ENCODE measurements around the gene NDUFAF8.
A peak's percentile ranks its signal among the peaks of the same experiment; 100 is the strongest.

NDUFAF8 gene

DNA sequence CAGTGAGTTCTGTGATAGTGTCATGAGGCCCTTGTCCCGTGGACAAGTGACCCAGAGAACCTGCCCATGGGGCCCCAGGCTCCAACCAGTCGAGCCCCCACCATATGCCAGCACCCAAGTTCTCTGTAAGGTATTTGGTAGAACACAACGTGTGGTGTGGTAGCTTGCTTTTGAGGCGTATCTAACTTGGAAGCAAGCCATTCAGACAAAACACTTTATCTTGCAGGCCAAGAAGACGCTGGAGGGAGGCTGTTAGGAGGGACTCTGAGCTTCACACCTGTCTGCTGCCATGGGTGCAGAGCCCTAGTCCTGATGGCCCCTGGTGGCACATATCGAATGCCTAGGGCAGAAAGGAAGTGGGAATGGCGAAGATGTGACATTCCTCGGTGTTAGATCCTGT lies 1.6 kb downstream of the NDUFAF8 start:
- DNase-seq (ENCODE audit: low read depth): no peak

DNA sequence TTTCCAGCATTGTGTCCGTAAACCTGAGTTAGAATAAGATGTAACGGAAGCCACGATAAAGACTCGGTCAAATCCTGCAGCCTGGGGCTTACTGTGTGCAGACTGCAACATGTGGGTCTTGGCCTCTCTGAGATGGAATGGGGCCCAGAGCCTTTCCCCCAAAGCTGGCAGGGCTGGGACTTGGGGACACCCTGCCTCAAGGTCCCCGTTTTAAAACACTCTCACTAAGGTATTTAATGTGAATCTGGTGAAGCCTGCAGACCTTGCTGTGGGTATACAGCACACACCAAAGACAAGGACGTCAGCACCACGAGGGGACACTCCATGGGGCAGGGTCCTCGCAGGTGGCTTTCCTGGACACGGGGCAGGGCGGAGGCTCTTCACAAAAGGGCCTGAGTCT lies 2.1 kb downstream of the NDUFAF8 start:
- no peak for DNase-seq (ENCODE audit: low read depth)

DNA sequence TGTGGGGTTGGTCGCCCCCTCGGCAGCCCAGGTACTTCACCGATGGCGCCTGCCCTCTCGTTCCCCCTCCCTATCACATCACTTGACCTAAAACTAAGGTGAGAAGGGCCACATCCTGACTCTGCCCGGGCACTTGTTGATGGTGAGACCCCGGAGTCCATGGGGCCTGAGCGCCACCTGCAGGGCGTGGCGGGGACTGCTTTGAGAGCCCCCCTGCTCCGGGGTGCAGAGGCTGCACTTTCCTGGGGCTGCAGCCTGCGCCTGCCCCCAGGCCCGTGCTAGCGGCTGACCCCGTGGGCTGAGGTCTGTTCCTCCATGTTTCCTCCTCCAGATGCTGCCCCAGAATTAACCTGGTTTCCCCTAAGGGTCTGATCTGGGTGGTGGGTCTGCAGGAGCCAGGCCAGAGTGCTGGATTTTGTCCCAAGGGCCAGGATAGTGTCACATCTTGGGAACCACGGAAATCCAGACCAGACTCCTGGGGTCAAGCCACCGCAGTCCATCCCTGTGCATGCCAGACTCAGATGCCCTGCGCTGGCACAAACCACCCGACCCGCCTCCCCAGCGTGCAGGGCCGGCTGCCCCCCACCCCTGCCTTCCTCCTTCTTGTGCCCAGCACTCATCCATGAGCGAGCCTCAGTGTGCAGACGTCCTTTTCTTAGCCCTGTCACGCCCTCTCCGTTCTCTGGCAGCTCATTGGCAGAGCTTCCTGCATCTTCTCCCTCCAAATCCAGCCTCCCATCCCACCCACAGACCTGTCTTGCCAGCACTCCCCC lies 2.7 kb downstream of the NDUFAF8 start:
- peak; percentile 39 for DNase-seq (ENCODE audit: low read depth)

GRCh38 chr17:81242421-81243332 lies 3.6 kb downstream of the NDUFAF8 start:
- DNase-seq (ENCODE audit: low read depth): no peak

GRCh38 chr17:81243333-81243664 lies 4.2 kb downstream of the NDUFAF8 start:
- DNase-seq (ENCODE audit: low read depth): no peak

DNA sequence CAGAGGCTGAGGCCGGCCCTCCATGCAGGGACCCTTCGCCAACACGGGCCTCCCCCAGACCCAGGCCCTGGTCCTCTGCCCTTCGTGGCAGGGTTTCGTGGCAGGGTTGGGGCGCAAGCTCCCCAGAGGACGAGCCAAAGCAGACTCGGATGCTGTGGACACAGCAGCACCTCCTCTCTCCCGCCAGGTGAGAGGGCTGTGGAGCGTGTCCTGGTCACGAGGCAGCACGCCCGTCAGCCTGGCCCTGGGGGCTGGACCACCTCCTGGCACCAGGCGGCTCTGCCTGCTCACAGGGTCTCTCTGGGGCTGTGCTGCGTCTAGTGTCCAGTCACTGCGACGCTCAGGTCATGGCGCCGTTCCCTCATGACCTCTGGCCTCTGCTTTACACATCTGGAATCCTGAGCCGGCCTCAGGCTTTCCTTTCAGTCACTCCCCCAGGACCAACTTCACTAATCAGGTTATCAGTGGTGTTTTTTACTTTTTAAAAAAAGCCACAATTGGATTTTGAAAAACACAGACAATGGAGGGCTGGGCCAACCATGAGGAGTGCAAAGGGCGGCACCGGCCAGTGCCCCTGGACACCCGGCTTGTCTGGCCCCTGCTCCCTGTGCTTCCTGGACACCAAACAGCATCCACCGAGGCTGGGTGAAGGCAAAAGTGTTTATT lies 5.4 kb downstream of the NDUFAF8 start:
- no peak for DNase-seq (ENCODE audit: low read depth)

DNA sequence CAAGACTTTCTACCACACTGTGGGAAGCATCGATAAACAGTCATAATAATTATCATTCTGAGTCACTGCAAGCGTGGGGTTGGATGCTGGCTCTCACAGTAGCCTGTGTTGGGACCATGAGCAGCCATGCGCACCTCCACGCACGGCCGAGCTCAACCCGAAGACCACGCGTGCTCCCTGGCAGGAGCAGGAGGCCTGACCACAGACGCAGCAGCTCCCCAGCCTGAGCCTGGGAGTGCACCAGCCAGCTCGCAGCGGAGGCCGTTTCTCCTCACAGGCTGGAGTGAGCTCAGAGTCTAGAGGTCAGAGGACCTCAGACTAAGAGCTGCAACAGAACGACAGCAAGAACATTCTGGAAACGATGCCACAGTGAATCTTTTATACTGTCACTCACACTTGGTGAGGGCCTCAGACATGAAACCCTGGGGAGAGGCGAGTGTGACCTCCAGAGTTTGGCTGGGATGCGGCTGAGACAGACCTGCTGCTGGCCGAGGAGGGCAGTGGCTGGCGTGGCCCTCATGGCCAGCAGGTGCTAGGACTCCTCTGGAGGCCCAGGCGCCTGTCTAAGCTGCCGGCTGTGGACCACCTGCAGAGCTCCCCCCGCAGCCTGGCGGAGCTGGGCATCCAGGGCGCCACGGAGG lies 6.0 kb downstream of the NDUFAF8 start:
- DNase-seq (ENCODE audit: low read depth): no peak

DNA sequence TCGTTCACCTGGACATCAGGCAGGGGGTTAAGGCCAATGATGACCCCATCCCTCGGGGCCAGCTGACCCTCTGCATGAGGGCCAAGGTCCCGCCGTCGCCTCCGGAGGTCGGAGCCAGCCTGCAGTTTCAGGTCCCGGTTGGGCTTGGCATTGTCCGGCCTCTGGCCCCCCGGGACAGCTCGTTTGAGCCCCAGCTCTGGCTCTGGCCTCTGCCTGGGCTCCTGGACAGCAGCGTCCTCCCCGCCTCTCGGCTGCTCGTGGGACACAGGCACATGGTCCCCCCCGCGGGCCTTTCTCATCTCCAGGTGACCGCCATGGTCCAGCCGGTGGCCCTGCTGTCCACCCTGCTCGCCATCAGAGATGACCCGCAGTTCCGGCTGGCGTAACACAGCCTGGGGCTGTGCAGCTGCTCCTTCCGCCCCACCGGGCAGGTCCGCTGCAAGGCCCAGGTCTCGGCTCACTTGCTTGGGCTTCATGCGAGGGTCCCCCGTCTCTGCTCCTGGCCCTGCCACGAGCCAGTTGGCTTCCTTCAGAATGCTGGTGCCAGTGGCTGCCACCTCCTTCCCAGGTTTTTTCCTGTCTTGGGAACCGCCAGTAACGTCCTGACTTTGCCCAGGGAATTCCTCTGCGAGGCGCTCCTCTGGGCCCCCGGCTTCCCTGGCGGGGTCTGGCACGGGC lies 6.7 kb downstream of the NDUFAF8 start:
- DNase-seq (ENCODE audit: low read depth): no peak

- DNase-seq (ENCODE audit: low read depth): no peak
Measured at GRCh38 chr17:81246343-81246670, 7.2 kb downstream of the NDUFAF8 start.

DNA sequence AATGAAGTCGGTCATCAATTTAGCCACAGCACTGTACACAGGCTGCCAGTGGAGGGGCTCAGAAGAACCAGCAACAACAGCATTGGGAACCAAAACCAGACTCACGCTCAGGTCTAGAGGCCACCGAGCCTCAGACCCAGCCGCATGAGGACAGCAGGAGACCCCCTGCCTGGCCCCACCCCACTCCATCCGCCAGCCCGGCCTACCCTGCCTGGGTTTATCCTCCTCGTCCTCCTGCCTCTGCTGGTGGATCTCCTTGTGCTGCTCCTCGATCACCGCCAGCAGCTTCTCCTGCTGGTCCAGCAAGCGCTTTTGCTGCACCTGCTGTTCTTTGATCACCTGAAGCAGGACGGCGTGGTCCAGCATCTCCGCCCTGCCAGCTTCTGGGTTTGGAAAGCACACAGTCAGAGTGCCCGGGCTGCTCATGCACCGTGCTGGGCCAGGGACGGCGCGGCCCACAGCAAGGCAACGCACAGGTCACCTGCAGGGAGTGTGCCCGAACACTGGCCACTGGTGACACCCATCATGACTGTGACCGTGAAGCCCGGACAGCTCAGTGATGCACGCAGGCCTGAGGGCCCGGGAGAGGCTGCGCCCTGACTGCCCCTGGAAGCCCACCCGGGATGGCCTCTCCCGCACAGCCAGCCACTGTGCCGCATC lies 7.7 kb downstream of the NDUFAF8 start:
- no peak for DNase-seq (ENCODE audit: low read depth)

DNA sequence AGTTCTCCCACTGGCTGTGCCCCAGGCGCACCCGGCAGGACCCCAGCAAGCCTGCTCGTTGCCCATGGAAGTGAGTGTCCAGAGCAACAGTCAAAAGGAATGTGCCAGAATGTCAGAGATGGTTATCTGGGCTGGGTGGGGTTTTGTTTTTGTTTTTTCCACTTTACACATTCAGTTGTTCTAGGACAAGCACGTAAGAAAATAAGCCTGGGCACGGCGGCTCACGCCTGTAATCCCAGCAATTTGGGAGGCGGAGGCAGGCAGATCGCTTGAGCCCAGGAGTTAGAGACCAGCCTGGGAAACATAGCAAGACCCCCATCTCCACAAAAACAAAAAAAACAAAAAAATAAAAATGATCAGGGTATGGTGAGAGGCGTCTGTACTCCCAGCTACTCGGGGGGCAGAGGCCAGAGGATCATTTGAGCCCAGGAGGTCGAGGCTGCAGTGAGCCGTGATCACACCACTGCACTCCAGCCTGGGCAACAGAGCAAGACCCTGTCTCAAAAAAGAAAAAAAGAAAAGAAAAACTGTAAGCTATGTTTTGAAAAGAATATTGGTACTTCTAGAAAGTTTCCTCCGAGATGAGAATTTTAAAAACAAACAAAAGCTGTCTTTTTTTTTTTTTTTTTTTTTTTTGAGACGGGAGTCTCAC lies 8.3 kb downstream of the NDUFAF8 start:
- no peak for DNase-seq (ENCODE audit: low read depth)

DNA sequence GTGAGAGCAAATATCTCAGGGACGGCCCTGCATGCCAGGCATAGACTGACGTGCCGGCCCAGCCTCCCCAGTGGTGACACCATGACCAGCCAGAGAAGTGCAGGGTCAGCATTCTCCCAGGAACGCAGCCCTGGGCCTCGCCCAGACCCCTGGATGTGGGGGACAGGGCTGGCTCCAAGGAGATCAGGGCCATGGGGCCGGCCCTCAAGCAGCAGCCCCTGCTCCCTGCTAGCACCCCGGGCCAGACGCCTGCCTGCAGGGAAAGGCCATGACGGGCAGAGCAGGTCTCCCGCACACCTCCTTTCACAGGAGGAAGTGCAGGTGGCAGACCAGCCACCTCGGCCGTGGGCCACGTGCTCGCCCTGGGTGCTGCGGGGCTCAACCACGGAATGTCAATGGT lies 9.5 kb downstream of the NDUFAF8 start:
- DNase-seq (ENCODE audit: low read depth): no peak

DNA sequence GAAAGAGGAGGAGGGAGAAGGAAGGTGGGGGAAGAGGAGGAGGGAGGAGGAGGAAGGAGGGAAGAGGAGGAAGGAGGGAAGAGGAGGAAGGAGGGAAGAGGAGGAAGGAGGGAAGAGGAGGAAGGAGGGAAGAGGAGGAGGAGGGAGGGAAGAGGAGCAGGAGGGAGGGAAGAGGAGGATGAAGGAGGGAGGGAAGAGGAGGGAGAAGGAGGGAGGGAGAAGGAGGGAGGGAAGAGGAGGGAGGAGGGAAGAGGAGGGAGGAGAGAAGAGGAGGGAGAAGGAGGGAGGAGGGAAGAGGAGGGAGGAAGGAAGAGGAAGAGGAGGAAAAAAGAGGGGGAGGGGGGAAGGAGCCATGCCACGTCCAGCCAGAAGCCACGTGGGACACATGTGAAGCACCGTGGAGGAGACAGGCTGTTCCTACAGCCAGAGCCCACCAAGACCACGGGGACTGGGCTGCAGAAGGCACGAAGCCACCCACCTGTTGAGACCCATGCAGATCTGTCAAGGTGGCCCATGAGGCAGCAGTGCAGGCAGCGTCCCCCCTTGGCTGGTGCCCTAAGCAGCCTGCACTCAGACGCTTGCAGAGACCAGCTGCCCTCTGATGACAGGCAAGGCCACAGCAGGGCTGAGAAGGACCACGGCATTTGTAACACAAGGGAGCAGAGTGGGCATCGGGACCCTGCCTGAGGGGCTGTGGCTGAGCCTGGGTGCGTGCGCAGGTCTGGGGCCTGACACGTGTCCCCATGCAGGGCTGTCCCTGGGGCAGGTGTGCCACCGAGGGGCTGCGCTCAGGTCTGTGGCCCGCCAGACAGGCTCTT lies 10.3 kb downstream of the NDUFAF8 start:
- DNase-seq (ENCODE audit: low read depth): no peak

- DNase-seq (ENCODE audit: low read depth): no peak
Measured at GRCh38 chr17:81250286-81251093, 11.4 kb downstream of the NDUFAF8 start.

DNA sequence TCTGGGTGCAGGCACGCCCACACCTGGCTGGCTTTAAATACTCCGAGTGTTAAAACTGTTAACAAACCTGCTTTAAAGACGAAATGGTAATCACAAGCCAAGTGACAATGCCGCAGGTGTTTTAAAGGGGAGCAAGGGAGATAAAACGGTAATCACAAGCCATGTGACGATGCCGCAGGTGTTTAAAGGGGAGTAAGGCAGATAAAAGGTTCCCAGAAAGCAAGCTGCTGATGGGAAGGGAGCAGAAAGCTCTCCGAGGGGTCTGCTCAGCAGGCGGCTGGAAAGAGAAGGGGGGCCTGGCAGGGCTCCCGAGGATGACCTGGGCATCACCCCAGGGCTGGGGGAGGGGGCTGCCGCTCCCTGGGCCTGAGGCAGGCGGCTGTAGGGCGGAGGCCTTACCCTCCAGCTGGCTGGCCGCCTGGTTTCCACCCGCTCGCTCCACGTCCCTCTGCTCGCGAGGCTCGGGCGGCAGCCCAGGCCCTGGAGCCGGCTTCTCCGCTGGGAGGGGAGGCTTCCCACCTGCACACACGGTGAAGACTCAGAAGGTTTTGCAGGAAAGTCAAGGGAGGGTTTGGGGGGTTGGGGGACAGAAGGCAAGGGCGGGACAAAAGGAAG lies 12.1 kb downstream of the NDUFAF8 start:
- no peak for DNase-seq (ENCODE audit: low read depth)

DNA sequence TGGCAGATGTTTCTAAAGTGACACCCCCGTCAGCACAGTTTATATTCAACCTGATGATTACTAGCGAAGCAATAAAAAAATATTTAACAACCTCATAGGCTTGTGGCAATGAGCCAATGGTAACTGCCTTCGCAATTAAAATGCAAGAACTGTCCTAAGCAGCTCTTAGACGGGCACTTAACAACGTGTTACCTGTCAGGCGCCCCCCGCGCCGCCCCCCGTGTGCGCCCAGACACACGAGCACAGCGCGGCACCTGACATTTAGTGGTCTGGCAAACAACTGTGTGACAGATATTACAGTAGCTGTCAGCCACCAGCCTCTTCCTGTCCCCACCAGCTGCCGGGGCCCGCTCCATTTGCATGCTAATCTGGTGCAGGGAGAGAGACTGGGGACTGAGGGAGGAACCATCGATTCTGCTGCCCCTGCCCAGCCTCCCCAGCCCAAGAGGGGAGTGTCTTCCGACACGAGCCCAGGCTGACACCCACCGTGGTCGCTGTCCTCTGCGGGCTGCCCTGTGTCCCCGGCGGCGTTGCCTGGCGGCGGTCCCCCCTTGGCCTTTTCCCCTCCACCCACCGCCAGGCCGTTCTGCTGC lies 12.7 kb downstream of the NDUFAF8 start:
- DNase-seq (ENCODE audit: low read depth): no peak

DNA sequence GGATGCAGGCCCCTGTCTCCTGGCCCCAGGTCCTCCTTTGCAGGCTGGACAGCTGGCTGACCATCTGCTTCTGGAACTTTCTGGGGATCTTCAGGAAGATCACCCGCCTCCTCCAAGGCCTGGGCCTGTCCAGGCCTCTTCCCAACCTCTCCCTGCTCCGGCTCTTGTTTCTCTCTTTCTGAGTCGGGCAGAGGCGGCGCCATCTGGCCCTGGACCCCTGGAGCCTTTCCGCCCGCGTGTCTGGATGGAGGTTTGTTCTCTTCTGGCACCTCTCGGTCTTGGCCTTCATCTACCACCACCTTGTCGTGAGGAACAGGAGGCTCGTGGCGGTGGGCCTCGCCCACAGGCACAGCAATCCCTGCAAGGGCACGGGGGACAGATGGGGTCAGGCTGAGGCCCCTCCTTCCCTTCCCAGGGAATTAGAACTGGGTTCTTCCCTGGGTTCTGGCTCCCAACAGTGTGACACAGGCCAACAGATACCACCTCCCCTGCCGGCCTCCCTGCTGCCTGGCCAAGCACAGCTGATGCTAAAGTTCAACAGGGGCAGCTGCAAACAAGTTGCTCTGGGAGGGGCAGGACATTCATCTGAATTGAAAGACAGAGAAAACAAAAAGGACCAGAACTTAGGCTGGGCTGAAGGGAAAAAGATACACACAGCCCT lies 13.3 kb downstream of the NDUFAF8 start:
- DNase-seq (ENCODE audit: low read depth): no peak

DNA sequence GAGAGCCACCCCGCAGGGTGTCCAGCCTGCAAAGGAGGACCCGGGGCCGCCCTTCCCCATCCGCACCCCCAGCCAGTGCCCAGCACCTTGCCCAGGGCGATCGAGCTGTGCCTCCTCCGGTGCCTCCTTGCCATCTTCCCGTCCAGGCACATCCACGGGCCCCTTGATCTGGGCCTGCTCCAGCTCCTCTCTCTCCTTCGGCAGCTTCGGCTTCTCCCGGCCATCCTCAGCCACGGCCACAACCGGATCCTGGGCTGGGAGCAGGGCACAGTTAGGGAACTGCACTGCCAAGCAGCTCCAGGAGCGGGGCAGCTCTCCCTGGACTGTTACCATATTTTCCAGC lies 13.8 kb downstream of the NDUFAF8 start:
- DNase-seq (ENCODE audit: low read depth): no peak

All from stimulated activated CD8-positive, alpha-beta memory T cell treated with anti-CD3 and anti-CD28 coated beads, Interleukin-12 subunit alpha, Interleukin-12 subunit beta, amount 100 ng/mL, for 1 hour (primary cell).